Measurements from ENCODE around the gene SPTBN4. TPM values are rescaled to one million over a fixed set of nuclear protein-coding genes. Genes with fewer than 3 reads are reported as not detected.

The SPTBN4 gene
- total RNA-seq, 2 donors from 2014 or later = 0.29 to 0.74 TPM

DNA sequence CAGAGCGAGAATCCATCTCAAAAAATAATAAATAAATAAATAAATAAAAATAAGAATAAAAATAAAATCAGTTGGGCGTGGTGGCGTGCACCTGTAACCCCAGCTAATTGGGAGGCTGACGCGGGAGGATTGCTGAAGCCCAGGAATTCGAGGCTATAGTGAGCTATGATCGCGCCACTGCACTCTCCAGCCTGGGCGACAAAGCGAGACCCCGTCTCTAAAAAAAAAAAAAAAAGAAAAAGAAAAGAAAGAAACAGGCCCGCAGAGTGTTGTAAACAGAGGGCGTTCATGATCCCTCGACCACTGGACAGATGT lies 46.4 kb upstream of the SPTBN4 start:
- H3K36me3 ChIP-seq = no peaks in the 10 kb centered on the region
- peak overlapping the region; percentile 98 for H3K27ac ChIP-seq
- peak overlapping the region; percentile 44 for H3K4me3 ChIP-seq
- H3K4me1 ChIP-seq = peaks cover 4% of the 10 kb centered on the region
- no peaks in the 10 kb centered on the region for H3K9me3 ChIP-seq
- TF ChIP-seq, protein P1, sequence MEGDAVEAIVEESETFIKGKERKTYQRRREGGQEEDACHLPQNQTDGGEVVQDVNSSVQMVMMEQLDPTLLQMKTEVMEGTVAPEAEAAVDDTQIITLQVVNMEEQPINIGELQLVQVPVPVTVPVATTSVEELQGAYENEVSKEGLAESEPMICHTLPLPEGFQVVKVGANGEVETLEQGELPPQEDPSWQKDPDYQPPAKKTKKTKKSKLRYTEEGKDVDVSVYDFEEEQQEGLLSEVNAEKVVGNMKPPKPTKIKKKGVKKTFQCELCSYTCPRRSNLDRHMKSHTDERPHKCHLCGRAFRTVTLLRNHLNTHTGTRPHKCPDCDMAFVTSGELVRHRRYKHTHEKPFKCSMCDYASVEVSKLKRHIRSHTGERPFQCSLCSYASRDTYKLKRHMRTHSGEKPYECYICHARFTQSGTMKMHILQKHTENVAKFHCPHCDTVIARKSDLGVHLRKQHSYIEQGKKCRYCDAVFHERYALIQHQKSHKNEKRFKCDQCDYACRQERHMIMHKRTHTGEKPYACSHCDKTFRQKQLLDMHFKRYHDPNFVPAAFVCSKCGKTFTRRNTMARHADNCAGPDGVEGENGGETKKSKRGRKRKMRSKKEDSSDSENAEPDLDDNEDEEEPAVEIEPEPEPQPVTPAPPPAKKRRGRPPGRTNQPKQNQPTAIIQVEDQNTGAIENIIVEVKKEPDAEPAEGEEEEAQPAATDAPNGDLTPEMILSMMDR (IDR thresholded peaks at IDR 0.05) = no peak
- no peaks in the 10 kb centered on the region for H3K27me3 ChIP-seq
- no peak for DNase-seq
- intact Hi-C loops (cut with DNase I) = no loop called here
- peak overlapping the region; percentile 95 for H3K9ac ChIP-seq (ENCODE audit: low read depth in 2 of 2, low read length in 2 of 2)

DNA sequence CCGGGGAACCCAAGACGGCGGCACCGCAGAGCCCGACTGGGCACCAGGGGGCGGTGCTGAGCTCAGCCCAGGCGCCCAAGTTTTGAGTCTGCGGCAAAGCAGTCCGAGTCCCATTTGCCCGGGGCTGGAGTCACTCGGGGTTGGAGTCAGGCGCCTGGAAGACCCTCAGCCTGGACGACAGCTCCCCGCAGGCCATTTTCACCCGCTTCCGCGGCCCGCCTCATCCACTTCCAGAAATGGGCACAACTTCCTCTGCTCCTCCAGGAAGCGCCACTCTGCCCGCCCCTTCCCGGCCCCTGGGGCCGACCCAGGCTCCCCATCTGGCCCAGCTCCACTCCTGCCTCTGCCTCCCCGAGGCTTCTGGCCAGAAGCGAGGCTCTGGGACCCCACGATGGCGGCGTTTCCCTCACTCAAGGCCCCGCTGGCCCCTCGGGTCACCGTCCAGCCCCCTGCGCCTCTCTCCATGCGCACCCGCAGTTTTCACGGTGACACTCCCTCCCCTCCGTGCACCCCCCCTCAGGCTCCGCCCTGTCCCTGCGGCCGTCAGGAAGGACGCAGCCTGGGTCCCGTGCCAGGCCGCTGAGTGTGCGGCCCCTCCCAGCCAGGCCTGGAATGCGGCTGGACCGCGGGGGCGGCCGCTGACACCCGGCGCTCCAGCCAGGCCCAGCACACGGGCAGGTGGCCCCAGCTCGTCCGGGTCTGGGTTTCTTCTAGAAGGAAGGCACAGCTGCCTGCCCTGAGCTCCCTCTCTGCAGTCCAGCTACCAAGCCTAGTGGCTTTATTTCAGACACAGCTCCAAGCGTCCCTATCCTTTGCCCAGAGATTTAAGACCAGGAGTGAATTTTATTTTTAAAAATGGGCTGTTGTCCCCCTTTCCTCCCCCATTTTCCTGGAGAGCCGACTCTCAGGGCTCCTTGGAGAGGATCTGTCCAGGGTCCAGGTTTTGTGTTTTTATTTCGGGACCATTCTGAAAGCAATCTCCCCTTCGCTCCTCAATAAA lies 45.7 kb upstream of the SPTBN4 start:
- peaks cover 4% of the 10 kb centered on the region for H3K4me1 ChIP-seq

DNA sequence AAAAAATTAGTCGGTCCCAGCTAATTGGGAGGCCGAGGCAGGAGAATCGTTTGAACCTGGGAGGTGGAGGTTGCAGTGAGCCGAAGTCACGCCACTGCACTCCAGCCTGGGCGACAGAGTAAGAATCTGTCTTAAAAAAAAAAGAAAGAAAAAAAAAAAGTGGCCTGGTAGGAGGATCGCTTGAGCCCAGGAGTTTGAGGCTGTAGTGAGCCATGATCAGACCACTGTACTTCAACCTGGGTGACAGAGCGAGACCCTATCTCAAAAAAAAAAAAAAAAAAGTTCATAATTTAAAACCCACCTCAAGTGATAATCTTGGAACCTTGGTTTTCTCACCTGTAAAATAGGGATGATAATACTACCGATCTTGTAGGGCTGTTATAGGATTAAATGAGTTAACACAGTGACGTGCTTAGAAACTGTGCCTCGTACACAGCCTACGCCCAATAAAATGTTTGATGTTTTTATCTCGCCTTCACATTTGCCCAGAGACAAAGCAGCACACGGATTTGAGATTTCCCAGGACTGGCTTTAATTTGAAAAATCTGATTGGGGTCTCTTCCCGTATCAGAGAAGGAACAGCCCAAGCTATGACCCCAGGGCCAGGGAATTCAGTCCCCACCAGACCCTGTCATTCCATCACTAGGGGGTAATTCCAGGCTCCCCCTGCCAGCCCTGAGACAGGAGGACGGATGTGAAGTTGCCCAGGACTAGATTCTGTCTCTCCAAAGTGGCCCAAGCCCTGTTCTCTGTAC lies 44.6 kb upstream of the SPTBN4 start:
- Histone ChIP-seq H3K4me3 (no peak overlapping the region), H3K27me3 (no peaks in the 10 kb centered on the region), H3K27ac (peak overlapping the region; percentile 98), H3K36me3 (no peaks in the 10 kb centered on the region), H3K9me3 (no peaks in the 10 kb centered on the region), H3K9ac (ENCODE audit: low read depth in 2 of 2, low read length in 2 of 2) (peak overlapping the region; percentile 95), H3K4me1 (peaks cover 4% of the 10 kb centered on the region)
- intact Hi-C loops (cut with DNase I) = no loop called here
- no peak for DNase-seq
- TF ChIP-seq, protein P1 (IDR thresholded peaks at IDR 0.05) = no peak

More for the DNA sequence above, 45.7 kb upstream of the SPTBN4 start:
- intact Hi-C loops (cut with DNase I) = no loop called here
- peak overlapping the region; percentile 44 for H3K4me3 ChIP-seq
- peak; percentile 95 for DNase-seq
- H3K9ac ChIP-seq (ENCODE audit: low read depth in 2 of 2, low read length in 2 of 2) = peak overlapping the region; percentile 95
- no peaks in the 10 kb centered on the region for H3K9me3 ChIP-seq
- peak overlapping the region; percentile 98 for H3K27ac ChIP-seq
- TF ChIP-seq, protein P1 (IDR thresholded peaks at IDR 0.05) = peak; percentile 95
- no peaks in the 10 kb centered on the region for H3K27me3 ChIP-seq
- no peaks in the 10 kb centered on the region for H3K36me3 ChIP-seq

DNA sequence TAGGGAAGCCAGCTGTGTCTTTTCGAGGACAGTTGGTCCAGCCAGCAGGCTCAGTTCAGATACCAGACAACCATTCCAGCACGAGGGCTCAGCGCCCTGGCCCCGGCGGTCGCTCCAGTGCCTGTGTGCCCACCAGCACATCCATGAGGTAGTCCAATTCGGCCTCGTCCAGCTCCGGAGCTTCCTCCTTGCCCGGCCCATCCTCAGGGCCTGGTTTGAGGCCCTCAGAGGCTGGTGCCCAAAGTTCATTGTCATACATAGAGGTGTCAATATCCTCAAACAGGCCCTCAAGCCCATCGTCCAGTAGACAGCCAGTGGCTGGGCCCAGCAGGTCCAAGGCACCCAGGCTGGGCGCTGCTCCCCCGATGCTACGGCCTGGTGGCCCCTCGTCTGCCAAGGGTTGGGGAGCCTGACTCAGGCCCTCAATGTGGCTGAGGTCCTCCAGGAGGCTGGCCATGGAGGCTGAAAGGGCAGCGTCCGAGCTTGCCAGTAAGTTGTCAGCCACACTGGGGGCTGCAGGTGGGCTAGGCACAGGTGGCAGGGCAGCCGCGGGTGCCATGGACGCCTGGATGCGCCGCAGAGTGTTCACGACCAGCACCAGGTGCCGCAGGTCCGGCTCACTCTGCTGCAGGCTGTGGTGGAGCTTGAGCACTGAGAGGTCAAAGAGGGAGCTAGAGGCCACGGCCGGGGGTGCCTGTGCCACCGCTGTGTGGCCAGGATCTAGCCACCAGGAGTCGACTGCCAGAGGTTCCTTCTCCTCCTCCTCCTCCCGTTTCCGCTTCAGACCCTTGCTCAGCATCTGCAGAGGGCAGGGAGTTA lies 43.8 kb upstream of the SPTBN4 start:
- H3K4me1 ChIP-seq = peaks cover 4% of the 10 kb centered on the region

More for the DNA sequence above, 43.8 kb upstream of the SPTBN4 start:
- Histone ChIP-seq H3K9me3 (no peaks in the 10 kb centered on the region), H3K36me3 (no peaks in the 10 kb centered on the region), H3K27ac (no peak overlapping the region), H3K9ac (ENCODE audit: low read depth in 2 of 2, low read length in 2 of 2) (peak overlapping the region; percentile 34 to 45), H3K27me3 (no peaks in the 10 kb centered on the region), H3K4me3 (no peak overlapping the region)
- TF ChIP-seq, protein P1 (IDR thresholded peaks at IDR 0.05) = no peak
- no peak for DNase-seq
- intact Hi-C loops (cut with DNase I) = no loop called here
